ENCODE data around the gene SATB2.

DNA sequence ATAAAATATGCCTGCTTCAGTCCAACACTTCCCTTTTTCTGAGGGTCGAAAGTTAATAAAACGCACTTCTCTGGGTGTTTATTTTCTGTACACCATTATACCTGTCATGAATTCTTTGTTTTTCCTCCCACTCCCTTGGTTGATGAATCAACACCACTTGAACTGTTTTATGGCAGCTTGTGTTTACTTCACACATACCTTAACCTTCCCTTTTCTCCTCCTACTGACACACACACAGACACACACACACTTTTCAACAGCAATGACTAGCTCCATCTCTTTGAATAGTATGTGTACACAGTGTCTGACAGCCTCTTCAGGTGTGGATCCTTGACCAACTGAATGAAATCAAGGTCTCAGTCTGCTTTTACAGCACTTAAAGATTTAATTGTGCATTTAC lies 91.3 kb downstream of the SATB2 start:
- no peak for TF ChIP-seq POLR2AphosphoS5 (IDR thresholded peaks at IDR 0.05)
- TF ChIP-seq, protein P1, sequence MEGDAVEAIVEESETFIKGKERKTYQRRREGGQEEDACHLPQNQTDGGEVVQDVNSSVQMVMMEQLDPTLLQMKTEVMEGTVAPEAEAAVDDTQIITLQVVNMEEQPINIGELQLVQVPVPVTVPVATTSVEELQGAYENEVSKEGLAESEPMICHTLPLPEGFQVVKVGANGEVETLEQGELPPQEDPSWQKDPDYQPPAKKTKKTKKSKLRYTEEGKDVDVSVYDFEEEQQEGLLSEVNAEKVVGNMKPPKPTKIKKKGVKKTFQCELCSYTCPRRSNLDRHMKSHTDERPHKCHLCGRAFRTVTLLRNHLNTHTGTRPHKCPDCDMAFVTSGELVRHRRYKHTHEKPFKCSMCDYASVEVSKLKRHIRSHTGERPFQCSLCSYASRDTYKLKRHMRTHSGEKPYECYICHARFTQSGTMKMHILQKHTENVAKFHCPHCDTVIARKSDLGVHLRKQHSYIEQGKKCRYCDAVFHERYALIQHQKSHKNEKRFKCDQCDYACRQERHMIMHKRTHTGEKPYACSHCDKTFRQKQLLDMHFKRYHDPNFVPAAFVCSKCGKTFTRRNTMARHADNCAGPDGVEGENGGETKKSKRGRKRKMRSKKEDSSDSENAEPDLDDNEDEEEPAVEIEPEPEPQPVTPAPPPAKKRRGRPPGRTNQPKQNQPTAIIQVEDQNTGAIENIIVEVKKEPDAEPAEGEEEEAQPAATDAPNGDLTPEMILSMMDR (IDR thresholded peaks at IDR 0.05) = no peak
- no peak for TF ChIP-seq POLR2A (IDR thresholded peaks at IDR 0.05; ENCODE audit: low read depth)

Data from esophagus muscularis mucosa (tissue), 3 donors.